CD4-positive, alpha-beta T cell treated with Interleukin-17A for 1 hour (primary cell): ENCODE data around the gene TFEB.

Source experiments
- DNase-seq: peaks from one replicate; pipeline ENCODE4 v3.0.0-alpha.2; 2020

TFEB gene

GRCh38 chr6:41721414-41721813, 14.0 kb downstream of the TFEB start:
- DNase-seq, result no peak

GRCh38 chr6:41720783-41721182, 14.6 kb downstream of the TFEB start:
- no peak for DNase-seq

GRCh38 chr6:41720262-41720620, 15.2 kb downstream of the TFEB start:
- no peak for DNase-seq

GRCh38 chr6:41719436-41720261, 15.8 kb downstream of the TFEB start:
- no peak for DNase-seq

GRCh38 chr6:41718828-41719227, 16.6 kb downstream of the TFEB start:
- no peak for DNase-seq

GRCh38 chr6:41717392-41717736, 18.0 kb downstream of the TFEB start:
- DNase-seq, result no peak

- no peak for DNase-seq
Observed at GRCh38 chr6:41716516-41717391, 18.7 kb downstream of the TFEB start.

GRCh38 chr6:41715795-41716515, 19.5 kb downstream of the TFEB start:
- DNase-seq, result peak; percentile 10

GRCh38 chr6:41714556-41715273, 20.7 kb downstream of the TFEB start:
- DNase-seq, result no peak

- no peak for DNase-seq
Observed at GRCh38 chr6:41713650-41714291, 21.6 kb downstream of the TFEB start.

- no peak for DNase-seq
Observed at GRCh38 chr6:41713159-41713649, 22.2 kb downstream of the TFEB start.

GRCh38 chr6:41712651-41713103, 22.7 kb downstream of the TFEB start:
- no peak for DNase-seq

GRCh38 chr6:41711323-41712038, 23.9 kb downstream of the TFEB start:
- no peak for DNase-seq

- DNase-seq, result no peak
Observed at GRCh38 chr6:41709375-41709774, 26.0 kb downstream of the TFEB start.

GRCh38 chr6:41708856-41709255, 26.6 kb downstream of the TFEB start:
- DNase-seq, result no peak

GRCh38 chr6:41707565-41708200, 27.7 kb downstream of the TFEB start:
- peak; percentile 59 for DNase-seq

- no peak for DNase-seq
Observed at GRCh38 chr6:41706876-41707564, 28.4 kb downstream of the TFEB start.

GRCh38 chr6:41705996-41706835, 29.2 kb downstream of the TFEB start:
- peak; percentile 69 for DNase-seq

GRCh38 chr6:41705311-41705995, 30.0 kb downstream of the TFEB start:
- no peak for DNase-seq
